Measurements from ENCODE around the gene SENP5.

Gene SENP5

GRCh38 chr3:196966526-196967401 lies 99.0 kb downstream of the SENP5 start:
- DNase-seq (ENCODE audit: low read depth), result peak; percentile 56
- peak overlapping the region; percentile 36 for H3K4me3 ChIP-seq (ENCODE audit: low read depth, low read length)
- TF ChIP-seq, protein P1, sequence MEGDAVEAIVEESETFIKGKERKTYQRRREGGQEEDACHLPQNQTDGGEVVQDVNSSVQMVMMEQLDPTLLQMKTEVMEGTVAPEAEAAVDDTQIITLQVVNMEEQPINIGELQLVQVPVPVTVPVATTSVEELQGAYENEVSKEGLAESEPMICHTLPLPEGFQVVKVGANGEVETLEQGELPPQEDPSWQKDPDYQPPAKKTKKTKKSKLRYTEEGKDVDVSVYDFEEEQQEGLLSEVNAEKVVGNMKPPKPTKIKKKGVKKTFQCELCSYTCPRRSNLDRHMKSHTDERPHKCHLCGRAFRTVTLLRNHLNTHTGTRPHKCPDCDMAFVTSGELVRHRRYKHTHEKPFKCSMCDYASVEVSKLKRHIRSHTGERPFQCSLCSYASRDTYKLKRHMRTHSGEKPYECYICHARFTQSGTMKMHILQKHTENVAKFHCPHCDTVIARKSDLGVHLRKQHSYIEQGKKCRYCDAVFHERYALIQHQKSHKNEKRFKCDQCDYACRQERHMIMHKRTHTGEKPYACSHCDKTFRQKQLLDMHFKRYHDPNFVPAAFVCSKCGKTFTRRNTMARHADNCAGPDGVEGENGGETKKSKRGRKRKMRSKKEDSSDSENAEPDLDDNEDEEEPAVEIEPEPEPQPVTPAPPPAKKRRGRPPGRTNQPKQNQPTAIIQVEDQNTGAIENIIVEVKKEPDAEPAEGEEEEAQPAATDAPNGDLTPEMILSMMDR (conservative IDR thresholded peaks at IDR 0.05; ENCODE audit: low read depth, low read length), result no peak

DNA sequence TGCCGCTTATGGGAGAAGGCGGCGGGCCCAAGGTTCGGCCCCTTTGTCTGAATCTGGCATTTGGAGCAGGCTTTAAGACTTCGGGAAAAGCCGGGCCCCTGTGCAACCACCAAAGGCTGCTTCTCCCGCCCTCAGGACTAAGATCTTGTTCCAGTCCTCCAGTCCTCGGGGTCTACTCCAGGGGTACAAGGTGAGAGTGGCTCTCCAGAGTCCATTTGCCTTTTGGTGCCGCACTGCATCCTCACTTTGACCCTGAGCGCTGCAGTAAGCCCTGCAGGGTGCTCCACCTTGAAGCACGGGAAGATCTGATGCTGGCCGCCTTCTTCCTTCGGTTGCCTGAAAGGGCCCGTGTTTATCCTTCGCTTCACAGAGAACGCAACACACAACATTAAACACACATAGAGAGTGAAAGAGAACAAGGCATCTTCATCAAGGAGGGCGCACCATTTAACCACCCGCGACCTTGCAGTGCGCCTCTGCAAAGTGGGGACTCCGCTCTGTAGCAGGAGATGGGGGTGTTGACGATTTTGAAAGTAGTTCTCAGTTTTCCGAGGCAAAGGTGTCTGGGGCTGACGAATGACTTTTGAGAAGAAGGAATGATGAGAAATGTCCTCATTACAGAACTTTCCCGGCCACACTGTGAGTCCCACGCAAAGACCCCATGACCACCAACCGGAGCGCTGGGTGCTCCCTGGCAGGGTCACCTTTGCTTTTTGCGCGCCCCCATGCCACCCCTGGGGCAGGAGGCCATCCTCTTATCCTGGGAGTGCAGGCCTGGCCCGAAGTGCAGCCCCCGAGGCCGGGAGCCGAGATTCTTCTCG lies 99.9 kb downstream of the SENP5 start:
- TF ChIP-seq, protein P1 (conservative IDR thresholded peaks at IDR 0.05; ENCODE audit: low read depth, low read length), result no peak
- DNase-seq (ENCODE audit: low read depth), result no peak

GRCh38 chr3:196968233-196969133 lies 100.8 kb downstream of the SENP5 start, which contains the start of gene PIGZ:
Gene PIGZ (minus strand): TSS chr3:196968833. CDS start chr3:196952031, 16,802 bp downstream.
- DNase-seq (ENCODE audit: low read depth), result no peak
- H3K4me3 ChIP-seq (ENCODE audit: low read depth, low read length), result peak within 1 kb of the TSS; percentile 64
- TF ChIP-seq, protein P1 (conservative IDR thresholded peaks at IDR 0.05; ENCODE audit: low read depth, low read length), result no peak

More for the DNA sequence above, 99.9 kb downstream of the SENP5 start:
- peak overlapping the region; percentile 64 for H3K4me3 ChIP-seq (ENCODE audit: low read depth, low read length)

GRCh38 chr3:196969134-196969659 lies 101.5 kb downstream of the SENP5 start:
- H3K4me3 ChIP-seq (ENCODE audit: low read depth, low read length), result peak overlapping the region; percentile 64
- TF ChIP-seq, protein P1 (conservative IDR thresholded peaks at IDR 0.05; ENCODE audit: low read depth, low read length), result no peak
- DNase-seq (ENCODE audit: low read depth), result no peak

- peak; percentile 44 for DNase-seq (ENCODE audit: low read depth)
- H3K4me3 ChIP-seq (ENCODE audit: low read depth, low read length), result peak overlapping the region; percentile 64
- TF ChIP-seq, protein P1 (conservative IDR thresholded peaks at IDR 0.05; ENCODE audit: low read depth, low read length), result peak; percentile 44
These were observed 102.2 kb downstream of the SENP5 start for GRCh38 chr3:196969660-196970546.

All from choroid plexus epithelial cell (primary cell).